Hematopoietic multipotent progenitor cell treated with erythropoietin and hydrocortisone succinate and interleukin-3 and kit ligand, for 4 days (in vitro differentiated cells): ENCODE results near the gene ZNF521.

Experiments used
- DNase-seq: peaks from one replicate; pipeline ENCODE4 v3.0.0-alpha.2; 2015

The ZNF521 gene

DNA sequence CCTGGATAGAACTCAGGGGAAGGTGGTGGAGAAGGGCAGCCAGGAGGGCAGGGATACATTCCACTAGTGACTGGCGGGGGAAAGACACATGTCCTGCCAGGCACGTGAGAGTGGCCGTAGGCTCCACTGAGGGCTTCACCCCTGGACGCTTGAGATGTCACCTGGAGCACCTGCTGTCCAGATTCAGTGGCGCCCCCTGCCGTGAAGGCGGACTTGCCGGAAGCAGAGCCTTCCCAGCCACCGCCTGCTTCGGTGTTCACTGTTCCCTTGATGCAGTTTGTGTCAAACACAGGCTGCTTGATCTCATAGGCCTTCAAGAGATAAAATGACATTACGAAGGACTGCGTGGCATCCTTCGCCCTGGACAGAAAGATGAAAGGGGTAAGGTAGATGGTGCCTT lies 335.3 kb downstream of the ZNF521 start:
- DNase-seq = no peak

DNA sequence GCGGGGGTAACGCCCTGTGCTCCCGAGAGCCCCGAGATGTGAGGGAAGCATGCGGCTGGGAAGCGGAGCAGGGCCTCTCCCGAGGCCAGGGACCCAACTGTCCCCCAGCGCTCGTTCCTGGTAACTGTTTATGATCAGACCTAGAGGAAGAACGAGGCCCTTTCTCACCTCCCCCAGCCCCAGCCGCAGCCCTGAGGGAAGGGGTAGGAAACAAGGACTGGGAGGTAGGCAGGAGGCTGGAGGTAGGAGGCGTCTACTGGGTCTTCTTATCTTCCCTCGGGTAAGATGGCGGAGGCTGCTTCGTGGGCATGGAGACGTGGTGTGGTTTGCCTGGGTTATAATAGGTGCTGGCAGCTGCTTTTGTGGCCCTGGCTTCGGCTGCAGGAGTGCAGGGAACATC lies 335.8 kb downstream of the ZNF521 start:
- no peak for DNase-seq
